Endothelial cell of umbilical vein (primary cell): ENCODE measurements around the gene PRKACB. TPM values are rescaled to one million over a fixed set of nuclear protein-coding genes. Genes with fewer than 3 reads are reported as not detected.

ENCODE experiments used
- BruUV-seq: library from RNA; stranded (reverse); fragments of 400-500 nt; replicated peaks from 2 replicates; lab custom pipeline; 2021; lab: Mats Ljungman, UMichigan
- CTCF ChIA-PET: fragments of 300-600, 350-600 bp; sonication (Branson Sonifier 250); formaldehyde crosslinking; loops from one replicate; lab custom pipeline; 2021; ENCODE audit warnings: antibody characterized with exemption, inconsistent platforms; lab: Charles Lee
- POLR2A ChIA-PET: fragments of 300-600, 350-600 bp; sonication (Branson Sonifier 250); formaldehyde crosslinking; loops from one replicate; lab custom pipeline; 2021; ENCODE audit warnings: antibody characterized with exemption, inconsistent platforms; lab: Charles Lee
- DNase-seq: peaks from one replicate; pipeline ENCODE4 v3.0.0-alpha.2; 2011; ENCODE audit warnings: low read depth, low spot score
- FAIRE-seq: peaks from 2 replicates; lab custom pipeline; 2011; peaks lifted over from hg19 to GRCh38; lab: Jason Lieb, UNC
- H2AFZ ChIP-seq: 2 replicates; pipeline ENCODE4 v1.6.0; 2012; ENCODE audit warnings: low read depth, low read length, control low read depth, inconsistent platforms
- H3K27ac ChIP-seq: 2 replicates; pipeline ENCODE4 v1.5.1; 2011; ENCODE audit warnings: low read depth, mild to moderate bottlenecking, control low read depth, low read length, moderate library complexity; ENCODE audit not compliant: insufficient read depth
- H3K27me3 ChIP-seq, 2 experiments: 2 replicates each; pipeline versions ENCODE4 v1.6.0 to v1.6.1; 2011; ENCODE audit warnings: low read length in 2 of 2, mixed read lengths in 1 of 2; ENCODE audit not compliant: control insufficient read depth in 2 of 2, insufficient read depth in 2 of 2
- H3K36me3 ChIP-seq, 2 experiments: 2 replicates in 1 of 2; 3 replicates in 1 of 2; pipeline ENCODE4 v1.5.1; 2011; ENCODE audit warnings: low read length in 2 of 2, mild to moderate bottlenecking in 1 of 2, moderate library complexity in 1 of 2; ENCODE audit not compliant: control insufficient read depth in 2 of 2, insufficient read depth in 2 of 2; ENCODE audit errors: extremely low read depth in 1 of 2
- H3K4me1 ChIP-seq: 3 replicates; pipeline ENCODE4 v1.5.1; 2011; ENCODE audit warnings: mild to moderate bottlenecking, low read length; ENCODE audit not compliant: control insufficient read depth, insufficient read depth; ENCODE audit errors: extremely low read depth
- H3K4me2 ChIP-seq: 2 replicates; pipeline ENCODE4 v1.6.1; 2011; ENCODE audit warnings: low read length, control low read depth, mixed read lengths; ENCODE audit not compliant: insufficient read depth
- H3K4me3 ChIP-seq, 3 experiments: fragments of 200-600 bp in 1 of 3; sonication (generic), shearing (Covaris generic) in 1 of 3; replicated peaks in 1 of 3; 2 replicates each; pipeline ENCODE4 v1.5.1; 2011 to 2016; ENCODE audit warnings: control low read depth in 3 of 3, low read length in 3 of 3, mild to moderate bottlenecking in 2 of 3, inconsistent platforms in 1 of 3, low read depth in 1 of 3, moderate library complexity in 1 of 3; ENCODE audit not compliant: insufficient read depth in 1 of 3
- H3K79me2 ChIP-seq: 2 replicates; pipeline ENCODE4 v1.6.0; 2012; ENCODE audit warnings: low read length, inconsistent platforms; ENCODE audit not compliant: control insufficient read depth, insufficient read depth
- H3K9ac ChIP-seq: replicated peaks from 2 replicates; pipeline ENCODE3; 2011; ENCODE audit warnings: low read length, control low read depth; ENCODE audit not compliant: insufficient read depth; ENCODE audit errors: extremely low read depth
- H3K9me1 ChIP-seq: replicated peaks from 3 replicates; pipeline ENCODE4 v1.6.0; 2011; ENCODE audit warnings: mild to moderate bottlenecking, low read length; ENCODE audit not compliant: control insufficient read depth, insufficient read depth; ENCODE audit errors: extremely low read depth
- H3K9me3 ChIP-seq: replicated peaks from 2 replicates; pipeline ENCODE4 v1.5.1; 2012; ENCODE audit warnings: low read length, inconsistent platforms; ENCODE audit not compliant: control insufficient read depth, insufficient read depth
- H4K20me1 ChIP-seq: replicated peaks from 2 replicates; pipeline ENCODE3; 2011; ENCODE audit warnings: mild to moderate bottlenecking, low read length; ENCODE audit not compliant: control insufficient read depth, insufficient read depth; ENCODE audit errors: extremely low read depth
- CTCF ChIP-seq, 2 donors: IDR thresholded peaks; 1 replicate in 1 of 2; 2 replicates in 1 of 2; pipeline ENCODE4 v1.5.1; 2011; ENCODE audit warnings: low read length in 2 of 2, mild to moderate bottlenecking in 2 of 2, moderate library complexity in 2 of 2, control low read depth in 1 of 2, inconsistent platforms in 1 of 2, low read depth in 1 of 2; ENCODE audit not compliant: insufficient read depth in 1 of 2; ENCODE audit errors: extremely low read depth in 1 of 2
- EZH2 ChIP-seq: IDR thresholded peaks from 2 replicates; pipeline ENCODE4 v1.6.1; 2012; ENCODE audit warnings: borderline replicate concordance, low read depth, mild to moderate bottlenecking, moderate library complexity, low read length, inconsistent platforms; ENCODE audit not compliant: severe bottlenecking
- JUN ChIP-seq: IDR thresholded peaks from 2 replicates; pipeline ENCODE4 v1.6.1; 2011; ENCODE audit warnings: borderline replicate concordance, low read depth; ENCODE audit not compliant: insufficient read length, insufficient read depth
- MAX ChIP-seq: IDR thresholded peaks from 2 replicates; pipeline ENCODE4 v1.6.1; 2011; ENCODE audit not compliant: insufficient read depth, insufficient read length
- MYC ChIP-seq: IDR thresholded peaks from one replicate; pipeline ENCODE4 v1.6.1; 2011; ENCODE audit warnings: mild to moderate bottlenecking, low read depth, low read length
- POLR2AphosphoS5 ChIP-seq: IDR thresholded peaks from 2 replicates; pipeline ENCODE4 v1.6.1; 2012; ENCODE audit warnings: low read depth, mild to moderate bottlenecking, control low read depth, low read length, moderate library complexity; ENCODE audit not compliant: insufficient read depth
- dilution Hi-C: fragments of 300-500 bp; cut with MboI; formaldehyde crosslinking; loops from one replicate; pipeline ENCODE4 v1.15.0; 2019; ENCODE audit warnings: low sequenced_read_pairs; ENCODE audit not compliant: extremely low pct_ligation_motif_present
- intact Hi-C: fragments of 100-400 bp; cut with micrococcal nuclease; formaldehyde crosslinking; loops from one replicate; pipeline ENCODE4 v1.10.0; 2022
- polyA plus RNA-seq, 4 experiments: library from polyadenylated mRNA; depleted of rRNA in 3 of 4; stranded (reverse) in 3 of 4; unstranded in 1 of 4; fragments of >200 nt; gene quantifications; 2 replicates each; pipeline versions ENCODE4 v1.2.1 to v1.2.3, GENCODE V29; 2011 to 2012; ENCODE audit warnings: missing spikeins in 1 of 4
- total RNA-seq: library from RNA; stranded (reverse); gene quantifications from 2 replicates; pipeline ENCODE4 v1.2.3, GENCODE V29; 2021

PRKACB gene
- total and polyA plus RNA-seq, 2 donors (not counting 3 experiments of a cell fraction or from before 2014, with no cell fraction given) = 19.1 to 77.5 TPM

GRCh38 chr1:84271441-84272151, 127.5 kb downstream of the PRKACB start:
- no peak for TF ChIP-seq JUN
- no peak for TF ChIP-seq POLR2AphosphoS5
- no peak for TF ChIP-seq CTCF (IDR thresholded peaks at IDR 0.05; ENCODE audit: extremely low read depth in 1 of 2, insufficient read depth in 1 of 2, low read depth in 1 of 2, low read length in 2 of 2)
- TF ChIP-seq MYC = no peak
- TF ChIP-seq MAX = no peak
- TF ChIP-seq EZH2 = no peak
- Histone ChIP-seq H3K4me1 (peaks cover 5% of the 10 kb centered on the region), H3K9ac (no peak overlapping the region), H3K9me3 (no peaks in the 10 kb centered on the region), H4K20me1 (no peaks in the 10 kb centered on the region), H2AFZ (peak overlapping the region; percentile 67), H3K4me2 (no peak overlapping the region), H3K36me3 (no peaks in the 10 kb centered on the region), H3K4me3 (no peak overlapping the region), H3K9me1 (no peaks in the 10 kb centered on the region), H3K79me2 (no peaks in the 10 kb centered on the region), H3K27ac (no peak overlapping the region), H3K27me3 (no peaks in the 10 kb centered on the region)
- ChIA-PET CTCF (no interaction called here), POLR2A (no interaction called here)
- FAIRE-seq = no peak
- DNase-seq = peak; percentile 14
- dilution Hi-C loops = no loop called here
- no TSS peak for BruUV-seq
- intact Hi-C loops = no loop called here
